ENCODE results near the gene DISP3. TPM values are rescaled to one million over a fixed set of nuclear protein-coding genes. Genes with fewer than 3 reads are reported as not detected.

The DISP3 gene
- total and polyA plus RNA-seq, 2 of the 4 experiments (the other 2 are of a cell fraction) = 0.05 TPM; not detected in 1

- dilution Hi-C loops (cut with HindIII; ENCODE audit: low sequenced_read_pairs, unreplicated experiment) = no loop called here
- H3K14ac ChIP-seq (replicated peaks; ENCODE audit: low read depth, low read length) = no peak overlapping the region
- H3K36me3 ChIP-seq (ENCODE audit: control insufficient read depth, insufficient read depth, low read length) = no peaks in the 10 kb centered on the region
- ATAC-seq (ENCODE audit: low read depth) (no peak), DNase-seq (no peak)
- H3K9ac ChIP-seq (ENCODE audit: low read depth, low read length) = no peak overlapping the region
- H3K23ac ChIP-seq (ENCODE audit: low read depth, low read length) = no peak overlapping the region
- no CpG with 5 or more reads among the region's 6 CpGs for WGBS, 2 experiments (ENCODE audit: extremely low coverage in 2 of 2, insufficient read length in 1 of 2)
- H3K79me1 ChIP-seq (ENCODE audit: low read depth in 1 of 2, low read length in 2 of 2) = no peaks in the 10 kb centered on the region
- no peak overlapping the region for H2AK5ac ChIP-seq (ENCODE audit: low read depth, low read length)
- no peak overlapping the region for H2BK120ac ChIP-seq (ENCODE audit: low read depth, low read length)
- H4K91ac ChIP-seq (ENCODE audit: insufficient read depth, low read depth, low read length) = no peak overlapping the region
- H3K4ac ChIP-seq (ENCODE audit: low read depth, low read length) = no peak overlapping the region
- no peak overlapping the region for H2BK20ac ChIP-seq (ENCODE audit: low read depth, low read length)
- H3K4me3 ChIP-seq (ENCODE audit: insufficient read depth, low read depth, low read length) = no peak overlapping the region
- H4K5ac ChIP-seq (ENCODE audit: low read depth, low read length) = no peak overlapping the region
- BruUV-seq (replicated peaks) = no TSS peak
- H3K9me3 ChIP-seq (ENCODE audit: control insufficient read depth, insufficient read depth, low read length) = no peaks in the 10 kb centered on the region
- intact Hi-C loops (cut with micrococcal nuclease) = no loop called here
- no peaks in the 10 kb centered on the region; the same call in 1 of the 2 replicates for H3K27me3 ChIP-seq (ENCODE audit: control insufficient read depth, insufficient read depth, low read length)
- CTCF ChIA-PET = no interaction called here
- no peaks in the 10 kb centered on the region for H4K20me1 ChIP-seq (ENCODE audit: insufficient read depth, low read length)
- H2BK5ac ChIP-seq (ENCODE audit: low read depth, low read length, poor library complexity, severe bottlenecking) = no peak overlapping the region
- no peak overlapping the region for H2AK9ac ChIP-seq (replicated peaks; ENCODE audit: low read depth, low read length, poor library complexity)
- POLR2A ChIA-PET (ENCODE audit: unreplicated experiment) = no interaction called here
- H2AFZ ChIP-seq (replicated peaks; ENCODE audit: low read length, poor library complexity) = no peak overlapping the region
- H3K9me1 ChIP-seq (ENCODE audit: insufficient read depth, low read length) = no peaks in the 10 kb centered on the region
- no peak overlapping the region for H3K56ac ChIP-seq (ENCODE audit: extremely low read depth, insufficient read depth, low read length)
- no peak overlapping the region for H3K18ac ChIP-seq (ENCODE audit: low read depth, low read length)
- no peak overlapping the region for H3K4me2 ChIP-seq (ENCODE audit: low read depth, low read length)
- H4K8ac ChIP-seq (ENCODE audit: low read depth in 2 of 2, low read length in 2 of 2) = no peak overlapping the region
- H2BK15ac ChIP-seq (ENCODE audit: low read depth, low read length) = no peak overlapping the region
- no peaks in the 10 kb centered on the region for H3K4me1 ChIP-seq (ENCODE audit: control insufficient read depth, insufficient read depth, low read length)
- no peak for TF ChIP-seq CEBPB (IDR thresholded peaks at IDR 0.05; ENCODE audit: low read depth, low read length)
- in situ Hi-C loops (cut with MboI; ENCODE audit: low sequenced_read_pairs) = no loop called here
- H3K27ac ChIP-seq (ENCODE audit: insufficient read depth, low read length) = no peak overlapping the region
Observed at GRCh38 chr1:11429226-11429625, 49.7 kb upstream of the DISP3 start.

Data from IMR-90 (cell line).